Measurements from ENCODE around the gene PRKACA. TPM values are rescaled to one million over a fixed set of nuclear protein-coding genes. Genes with fewer than 3 reads are reported as not detected.
"Not testable (repeated sequence)": the region's sequence is repeated elsewhere in the genome, so short reads cannot be mapped to it uniquely, and the experiment has no call there.

PRKACA gene
- total and polyA plus RNA-seq, 2 donors (not counting 1 experiment from before 2014, with no cell fraction given): 43.6 to 67.4 TPM

- TF ChIP-seq CTCF (conservative IDR thresholded peaks at IDR 0.05 in 1 of 2, IDR thresholded peaks at IDR 0.05 in 1 of 2; ENCODE audit: low read depth in 1 of 2, low read length in 2 of 2) (peak; percentile 86 to 96), EZH2 (IDR thresholded peaks at IDR 0.05; ENCODE audit: low read length, missing control alignments) (no peak)
- Histone ChIP-seq H3K79me2 (ENCODE audit: control insufficient read depth, insufficient read depth, low read length) (no peaks in the 10 kb centered on the region), H3K4me3 (replicated peaks in 1 of 4; ENCODE audit: control extremely low read depth in 1 of 4, insufficient read depth in 1 of 4, low read depth in 3 of 4, low read length in 4 of 4) (no peak overlapping the region), H3K27ac (ENCODE audit: insufficient read depth, low read length) (no peak overlapping the region), H3K4me1 (ENCODE audit: control insufficient read depth, extremely low read depth, insufficient read depth, low read length) (peaks cover 8% of the 10 kb centered on the region), H2AFZ (ENCODE audit: low read length) (peak overlapping the region; percentile 68), H3K27me3 (ENCODE audit: control insufficient read depth, insufficient read depth, low read length) (no peaks in the 10 kb centered on the region), H3K4me2 (ENCODE audit: extremely low read depth, insufficient read depth, low read length) (peak overlapping the region; percentile 58), H3K9ac (ENCODE audit: insufficient read depth, low read length) (peak overlapping the region; percentile 20), H3K9me3 (ENCODE audit: control insufficient read depth, insufficient read depth, low read depth, low read length) (no peaks in the 10 kb centered on the region), H3K36me3 (ENCODE audit: control insufficient read depth, insufficient read depth, low read length) (no peaks in the 10 kb centered on the region), H4K20me1 (ENCODE audit: control insufficient read depth, extremely low read depth, insufficient read depth, low read length) (no peaks in the 10 kb centered on the region)
- DNase-seq (ENCODE audit: low read depth in 2 of 2): peak; percentile 41 to 65
Observed at GRCh38 chr19:14147797-14148605, 30.4 kb upstream of the PRKACA start.

DNA sequence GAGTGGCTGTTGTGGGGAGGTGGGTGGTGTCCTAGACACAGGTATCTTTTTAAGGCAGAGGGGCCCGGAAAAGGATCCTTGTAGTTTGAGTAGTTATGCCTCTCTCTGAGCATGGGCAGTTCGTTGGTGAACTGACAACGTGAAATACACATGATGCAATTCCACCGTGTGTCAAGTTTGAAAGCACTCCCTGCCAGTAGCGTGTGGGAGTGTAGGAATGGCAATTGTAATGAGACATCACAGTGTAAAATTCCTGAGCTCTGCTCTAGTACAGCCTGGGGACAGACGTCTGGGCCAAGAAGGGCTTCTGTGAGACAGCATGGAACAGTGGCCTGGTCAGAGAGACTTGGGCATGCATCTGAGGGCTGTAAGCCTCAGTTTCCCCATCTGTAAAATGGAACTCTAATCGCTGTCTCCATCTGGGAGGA, 29.2 kb upstream of the PRKACA start:
- Histone ChIP-seq H3K4me3 (replicated peaks in 1 of 4; ENCODE audit: control extremely low read depth in 1 of 4, insufficient read depth in 1 of 4, low read depth in 3 of 4, low read length in 4 of 4) (no peak overlapping the region), H3K9me3 (ENCODE audit: control insufficient read depth, insufficient read depth, low read depth, low read length) (no peaks in the 10 kb centered on the region), H3K27ac (ENCODE audit: insufficient read depth, low read length) (no peak overlapping the region), H2AFZ (ENCODE audit: low read length) (no peak overlapping the region), H3K9ac (ENCODE audit: insufficient read depth, low read length) (no peak overlapping the region), H4K20me1 (ENCODE audit: control insufficient read depth, extremely low read depth, insufficient read depth, low read length) (no peaks in the 10 kb centered on the region), H3K4me2 (ENCODE audit: extremely low read depth, insufficient read depth, low read length) (no peak overlapping the region), H3K27me3 (ENCODE audit: control insufficient read depth, insufficient read depth, low read length) (no peaks in the 10 kb centered on the region), H3K36me3 (ENCODE audit: control insufficient read depth, insufficient read depth, low read length) (no peaks in the 10 kb centered on the region), H3K4me1 (ENCODE audit: control insufficient read depth, extremely low read depth, insufficient read depth, low read length) (peaks cover 8% of the 10 kb centered on the region), H3K79me2 (ENCODE audit: control insufficient read depth, insufficient read depth, low read length) (no peaks in the 10 kb centered on the region)
- no peak for TF ChIP-seq EZH2 (IDR thresholded peaks at IDR 0.05; ENCODE audit: low read length, missing control alignments)
- TF ChIP-seq CTCF (conservative IDR thresholded peaks at IDR 0.05 in 1 of 2, IDR thresholded peaks at IDR 0.05 in 1 of 2; ENCODE audit: low read depth in 1 of 2, low read length in 2 of 2): no peak
- peak; percentile 53 to 81 for DNase-seq (ENCODE audit: low read depth in 2 of 2)

GRCh38 chr19:14146169-14146568, 28.6 kb upstream of the PRKACA start:
- H3K27me3 ChIP-seq (ENCODE audit: control insufficient read depth, insufficient read depth, low read length); H3K36me3 ChIP-seq (ENCODE audit: control insufficient read depth, insufficient read depth, low read length); H3K4me3 ChIP-seq (replicated peaks in 1 of 4; ENCODE audit: control extremely low read depth in 1 of 4, insufficient read depth in 1 of 4, low read depth in 3 of 4, low read length in 4 of 4); H3K79me2 ChIP-seq (ENCODE audit: control insufficient read depth, insufficient read depth, low read length); DNase-seq (ENCODE audit: low read depth in 2 of 2); H2AFZ ChIP-seq (ENCODE audit: low read length); H3K9ac ChIP-seq (ENCODE audit: insufficient read depth, low read length); H3K27ac ChIP-seq (ENCODE audit: insufficient read depth, low read length); H3K9me3 ChIP-seq (ENCODE audit: control insufficient read depth, insufficient read depth, low read depth, low read length); H3K4me2 ChIP-seq (ENCODE audit: extremely low read depth, insufficient read depth, low read length); H4K20me1 ChIP-seq (ENCODE audit: control insufficient read depth, extremely low read depth, insufficient read depth, low read length); H3K4me1 ChIP-seq (ENCODE audit: control insufficient read depth, extremely low read depth, insufficient read depth, low read length): not testable (repeated sequence)

Measured in fibroblast of lung (primary cell).